ENCODE results near the gene BLM. TPM values are rescaled to one million over a fixed set of nuclear protein-coding genes. Genes with fewer than 3 reads are reported as not detected.
"Not testable (repeated sequence)": the region's sequence is repeated elsewhere in the genome, so short reads cannot be mapped to it uniquely, and the experiment has no call there.

Gene BLM
- total and polyA plus RNA-seq, 2 of the 4 experiments (the other 2 are of a cell fraction): 2.5 to 6.5 TPM

DNA sequence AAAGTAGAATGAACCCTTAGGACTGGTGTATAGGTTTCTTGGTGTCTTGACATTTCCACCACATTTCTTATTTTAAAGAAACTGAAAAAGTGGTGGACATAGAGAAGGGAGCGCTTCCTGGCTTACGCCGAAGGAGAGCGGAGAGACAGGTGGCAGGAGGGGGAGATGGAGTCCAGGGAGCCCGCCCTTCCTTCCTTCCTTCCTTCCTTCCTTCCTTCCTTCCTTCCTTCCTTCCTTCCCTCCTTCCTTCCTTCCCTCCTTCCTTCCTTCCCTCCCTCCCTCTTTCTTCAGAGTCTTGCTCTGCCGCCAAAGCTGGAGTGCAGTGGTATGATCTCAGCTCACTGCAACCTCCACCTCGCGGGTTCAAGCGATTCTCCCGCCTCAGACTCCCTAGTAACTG is 43.8 kb upstream of the BLM start:
- H2BK20ac ChIP-seq (ENCODE audit: low read depth, low read length); H4K20me1 ChIP-seq (ENCODE audit: insufficient read depth, low read length); H2AK5ac ChIP-seq (ENCODE audit: low read depth, low read length); H3K79me1 ChIP-seq (ENCODE audit: low read depth in 1 of 2, low read length in 2 of 2); H3K27ac ChIP-seq (ENCODE audit: insufficient read depth, low read length); H3K56ac ChIP-seq (ENCODE audit: extremely low read depth, insufficient read depth, low read length); H3K9me1 ChIP-seq (ENCODE audit: insufficient read depth, low read length); H3K9me3 ChIP-seq (ENCODE audit: control insufficient read depth, insufficient read depth, low read length); DNase-seq; H4K8ac ChIP-seq (ENCODE audit: low read depth in 2 of 2, low read length in 2 of 2); H3K27me3 ChIP-seq (ENCODE audit: control insufficient read depth, insufficient read depth, low read length); POLR2A ChIA-PET (ENCODE audit: unreplicated experiment); H2BK15ac ChIP-seq (ENCODE audit: low read depth, low read length); H4K5ac ChIP-seq (ENCODE audit: low read depth, low read length); H3K4me1 ChIP-seq (ENCODE audit: control insufficient read depth, insufficient read depth, low read length); intact Hi-C loops (cut with micrococcal nuclease); H3K4me3 ChIP-seq (ENCODE audit: insufficient read depth, low read depth, low read length); H3K23ac ChIP-seq (ENCODE audit: low read depth, low read length); H3K4me2 ChIP-seq (ENCODE audit: low read depth, low read length); H2BK5ac ChIP-seq (ENCODE audit: low read depth, low read length, poor library complexity, severe bottlenecking); H2BK120ac ChIP-seq (ENCODE audit: low read depth, low read length); in situ Hi-C loops (cut with MboI; ENCODE audit: low sequenced_read_pairs); H3K4ac ChIP-seq (ENCODE audit: low read depth, low read length); CTCF ChIA-PET; BruUV-seq (replicated peaks); H2AFZ ChIP-seq (replicated peaks; ENCODE audit: low read length, poor library complexity); H4K91ac ChIP-seq (ENCODE audit: insufficient read depth, low read depth, low read length); H2AK9ac ChIP-seq (replicated peaks; ENCODE audit: low read depth, low read length, poor library complexity); ATAC-seq (ENCODE audit: low read depth); H3K18ac ChIP-seq (ENCODE audit: low read depth, low read length); dilution Hi-C loops (cut with HindIII; ENCODE audit: low sequenced_read_pairs, unreplicated experiment); H3K9ac ChIP-seq (ENCODE audit: low read depth, low read length); H3K14ac ChIP-seq (replicated peaks; ENCODE audit: low read depth, low read length); H3K36me3 ChIP-seq (ENCODE audit: control insufficient read depth, insufficient read depth, low read length): not testable (repeated sequence)
- WGBS, 2 experiments (ENCODE audit: extremely low coverage in 2 of 2, insufficient read length in 1 of 2): no CpG with 5 or more reads among the region's 10 CpGs
